ENCODE measurements around the gene TMPRSS9.
A peak's percentile ranks its signal among the peaks of the same experiment; 100 is the strongest.
"Not testable (repeated sequence)": the region's sequence is repeated elsewhere in the genome, so short reads cannot be mapped to it uniquely, and the experiment has no call there.

Gene TMPRSS9

DNA sequence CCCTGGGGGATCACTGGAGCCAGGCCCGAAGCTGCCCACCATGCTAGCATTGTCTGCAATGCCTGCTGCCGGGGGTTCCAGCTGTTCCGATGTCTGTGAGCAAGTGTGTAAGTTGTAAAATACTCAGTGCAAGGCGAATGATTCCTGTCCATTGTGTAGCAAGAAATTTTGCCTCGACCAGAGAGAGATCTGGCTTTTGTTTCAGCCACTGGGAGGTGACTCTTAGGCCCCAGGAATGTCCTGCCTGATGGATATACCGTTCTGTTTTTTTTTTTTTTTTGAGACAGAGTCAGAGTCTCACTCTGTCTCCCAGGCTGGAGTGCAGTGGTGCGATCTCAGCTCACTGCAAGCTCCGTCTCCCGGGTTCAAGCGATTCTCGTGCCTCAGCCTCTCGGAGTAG is 108.5 kb downstream of the TMPRSS9 start:
- DNase-seq = no peak

DNA sequence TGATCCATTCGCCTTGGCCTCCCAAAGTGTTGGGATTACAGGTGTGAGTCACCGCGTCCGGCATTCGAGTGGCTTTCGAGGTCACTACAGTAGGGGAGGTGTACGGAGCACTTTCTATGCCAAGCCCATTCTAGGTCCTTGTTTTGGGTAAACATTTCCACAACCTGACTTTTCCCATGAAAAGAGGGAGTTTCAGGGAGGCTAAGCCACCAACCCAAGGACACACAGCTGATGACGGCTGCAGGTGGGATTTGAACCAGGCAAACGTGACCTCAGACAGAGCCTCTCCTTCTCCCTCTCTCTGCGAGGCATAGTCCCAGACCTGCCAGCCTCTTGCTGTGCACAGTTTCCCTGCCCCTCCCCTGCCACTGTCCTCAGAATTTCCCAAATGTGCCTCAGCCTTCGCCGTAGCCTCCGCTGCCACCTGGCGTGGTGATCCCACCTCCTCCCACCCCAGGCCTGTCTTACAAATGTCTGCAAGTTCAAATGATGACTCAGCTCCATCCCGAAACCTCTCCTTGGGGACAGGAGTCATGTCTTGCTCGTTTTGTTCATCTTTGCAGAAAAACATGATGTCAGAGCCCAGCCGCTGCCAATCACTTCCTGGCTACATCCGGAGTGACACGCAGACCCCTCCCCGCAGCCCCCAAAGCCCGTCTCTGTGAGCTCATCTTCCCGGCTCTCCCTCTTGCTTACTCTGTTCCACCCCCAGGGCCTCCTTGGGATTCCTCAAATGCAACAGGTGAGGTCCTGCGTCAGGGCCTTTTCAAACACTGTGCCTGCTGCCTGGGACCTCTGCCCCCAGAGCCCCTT is 109.2 kb downstream of the TMPRSS9 start:
- DNase-seq = peak; percentile 15

DNA sequence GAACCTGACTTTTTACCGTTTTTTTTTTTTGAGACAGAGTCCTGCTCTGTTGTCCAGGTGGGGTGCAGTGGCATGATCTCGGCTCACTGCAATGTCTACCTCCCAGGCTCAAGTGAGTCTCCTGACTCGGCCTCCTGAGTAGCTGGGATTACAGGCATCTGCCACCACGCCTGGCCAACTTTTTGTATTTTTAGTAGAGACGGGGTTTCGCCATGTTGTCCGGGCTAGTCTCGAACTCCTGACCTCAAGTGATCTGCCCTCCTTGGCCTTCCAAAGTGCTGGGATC is 109.8 kb downstream of the TMPRSS9 start:
- not testable (repeated sequence) for DNase-seq

DNA sequence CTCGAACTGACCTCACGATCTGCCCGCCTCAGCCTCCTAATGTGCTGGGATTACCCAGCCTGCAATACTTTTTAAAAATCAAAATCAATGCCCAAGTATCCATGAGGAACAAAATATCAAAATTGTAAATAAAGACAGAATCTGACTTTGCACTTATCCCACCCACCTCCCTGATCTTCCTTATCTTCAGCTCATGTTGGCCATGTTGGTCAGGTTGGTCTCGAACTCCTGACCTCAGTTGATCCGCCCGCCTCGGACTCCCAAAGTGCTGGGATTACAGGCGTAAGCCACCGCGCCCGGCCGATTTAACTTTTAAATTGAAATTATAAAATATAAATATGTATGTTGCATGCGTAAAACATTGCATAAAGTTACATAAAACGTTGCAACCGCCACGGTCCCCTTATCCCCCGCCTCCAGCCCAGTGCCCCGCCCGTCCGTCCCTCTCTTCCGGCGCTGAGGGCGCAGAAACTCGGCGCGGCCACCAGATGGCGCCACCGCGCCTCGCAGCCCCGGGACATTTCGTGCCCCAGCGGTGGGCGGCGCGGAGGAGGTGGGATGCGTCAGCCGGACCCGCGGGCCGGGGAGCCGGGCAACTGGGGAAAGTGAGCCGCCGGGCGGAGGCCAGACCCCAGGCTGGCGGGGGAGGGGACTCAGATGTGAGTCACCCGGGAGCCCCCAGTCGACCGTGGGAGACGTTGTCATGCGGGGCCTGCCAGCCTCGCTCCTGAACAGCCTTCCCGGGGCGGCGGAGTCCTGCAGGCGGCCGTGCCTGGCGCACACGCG is 114.4 kb downstream of the TMPRSS9 start:
- DNase-seq = peak; percentile 88

DNA sequence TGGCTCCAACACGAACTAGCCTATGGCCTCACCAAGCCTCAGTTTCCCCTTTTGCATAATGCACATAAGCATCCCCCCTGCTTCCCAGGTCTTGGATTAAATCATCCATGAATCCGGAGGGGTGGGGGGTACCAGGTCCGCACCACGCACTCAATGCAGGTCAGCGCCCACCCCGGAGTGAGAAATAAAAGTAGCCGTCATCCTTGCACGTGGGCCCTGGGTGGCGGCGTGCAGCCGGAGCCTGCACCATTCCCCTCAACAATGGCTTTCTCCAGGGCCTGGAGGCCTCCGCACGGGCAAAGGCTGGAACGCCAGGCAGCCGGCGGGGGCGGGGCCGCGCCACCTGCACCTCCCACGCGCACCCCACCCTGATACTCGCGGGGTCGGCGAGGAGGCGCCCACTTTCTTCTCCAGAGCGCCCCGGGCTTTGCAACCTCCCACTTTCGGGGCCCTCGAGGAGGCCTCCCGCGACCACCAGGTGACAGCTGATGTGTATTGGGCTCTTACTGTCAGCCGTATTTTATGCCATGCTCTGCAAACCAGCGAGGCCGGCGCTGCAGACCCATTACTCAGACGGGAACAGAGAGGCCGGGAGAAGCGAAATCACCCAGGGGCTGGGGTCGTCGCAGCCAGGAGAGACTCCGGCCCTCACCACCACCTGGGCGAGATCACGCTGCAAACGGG is 115.1 kb downstream of the TMPRSS9 start:
- DNase-seq = peak; percentile 63
